Esophagus muscularis mucosa (tissue), 4 donors: ENCODE measurements around the gene FAM98A. TPM values are rescaled to one million over a fixed set of nuclear protein-coding genes. Genes with fewer than 3 reads are reported as not detected.
A peak's percentile ranks its signal among the peaks of the same experiment; 100 is the strongest.

Source experiments
- DNase-seq: peaks from one replicate; pipeline ENCODE4 v3.0.0-alpha.2; 2017; ENCODE audit errors: extremely low spot score
- H3K27ac ChIP-seq, 4 donors: fragments of 200-600 bp; sonication (generic); replicated peaks in 1 of 4; 1 replicate in 3 of 4; 2 replicates in 1 of 4; pipeline ENCODE4 v1.5.1; 2016 to 2019; ENCODE audit warnings: mild to moderate bottlenecking in 1 of 4
- H3K27me3 ChIP-seq, 4 donors: fragments of 200-600 bp; sonication (generic); one replicate each; pipeline versions ENCODE4 v1.5.1 to v1.6.0; 2016 to 2019
- H3K36me3 ChIP-seq, 4 donors: fragments of 200-600 bp; sonication (generic); one replicate each; pipeline ENCODE4 v1.5.1; 2016 to 2019
- H3K4me1 ChIP-seq, 4 donors: fragments of 200-600 bp; sonication (generic); one replicate each; pipeline ENCODE4 v1.5.1; 2016 to 2019
- H3K4me3 ChIP-seq, 4 donors: fragments of 200-600 bp; sonication (generic); 1 replicate in 2 of 4; 2 replicates in 2 of 4; pipeline ENCODE4 v1.5.1; 2016 to 2019; ENCODE audit warnings: mild to moderate bottlenecking in 4 of 4, moderate library complexity in 1 of 4
- H3K9me3 ChIP-seq, 4 donors: fragments of 200-600 bp; sonication (generic); 1 replicate in 3 of 4; 2 replicates in 1 of 4; pipeline ENCODE4 v1.5.1; 2016 to 2019
- CTCF ChIP-seq, 3 experiments: fragments of 200-600 bp in 2 of 3; fragments of 450-650 bp in 1 of 3; sonication (generic) in 2 of 3; IDR thresholded peaks; one replicate each; pipeline ENCODE4 v1.5.1; 2017 to 2019; ENCODE audit warnings: antibody characterized with exemption in 3 of 3, mild to moderate bottlenecking in 2 of 3, moderate library complexity in 1 of 3
- EP300 ChIP-seq: sonication (generic); formaldehyde crosslinking; IDR thresholded peaks from one replicate; pipeline ENCODE4 v1.6.1; 2017; ENCODE audit warnings: antibody characterized with exemption
- POLR2A ChIP-seq: fragments of 450-650 bp; IDR thresholded peaks from one replicate; pipeline ENCODE4 v1.6.1; 2017; ENCODE audit warnings: antibody characterized with exemption, moderate library complexity, mild to moderate bottlenecking, low read depth
- POLR2AphosphoS5 ChIP-seq, 2 donors: sonication (generic); formaldehyde crosslinking; IDR thresholded peaks; one replicate each; pipeline ENCODE4 v1.6.1; 2017; ENCODE audit warnings: antibody characterized with exemption in 2 of 2
- WGBS: methylation state at CpG from one replicate; pipeline ENCODE4 v1.1.5; 2018; 5-methylcytosine and 5-hydroxymethylcytosine counted together
- intact Hi-C: fragments of 100-400 bp; cut with DNase I; formaldehyde crosslinking; loops from one replicate; pipeline ENCODE4 v1.15.1; 2023
- total RNA-seq, 4 donors: library from RNA; depleted of rRNA; stranded (reverse); fragments of >200 nt; gene quantifications; one replicate each; pipeline versions ENCODE4 v1.1.0 to v1.2.1, GENCODE V29; 2016

FAM98A gene
- total RNA-seq, 4 donors from 2014 or later = 32.0 to 337 (median 50.3) TPM

GRCh38 chr2:33583194-33583938, 15.7 kb downstream of the FAM98A start:
- no peaks in the 10 kb centered on the region for H3K9me3 ChIP-seq
- H3K4me1 ChIP-seq = peaks cover 7 to 42% (median 36%) of the 10 kb centered on the region in 4 donors
- no peak for TF ChIP-seq EP300
- no peak for TF ChIP-seq POLR2AphosphoS5 (IDR thresholded peaks at IDR 0.05)
- TF ChIP-seq CTCF (IDR thresholded peaks at IDR 0.05) = peak; percentile 80 to 91 (median 88)
- no peak for TF ChIP-seq POLR2A
- peak overlapping the region in 2 of 4 donors; percentile 5 to 46 for H3K27ac ChIP-seq
- H3K36me3 ChIP-seq = peaks cover 10 to 35% (median 27%) of the 10 kb centered on the region in 4 donors
- H3K4me3 ChIP-seq = no peak overlapping the region
- no peaks in the 10 kb centered on the region for H3K27me3 ChIP-seq
- WGBS = 15% methylated on average over 2 of the region's 2 CpGs
- no peak for DNase-seq
- intact Hi-C loops = loop anchor here (5.0 to 10.0 kb wide), 5 partner anchors 106 to 811 kb away; partner anchors contain the start of genes LTBP1 and RASGRP3

- Histone ChIP-seq H3K27ac (peak overlapping the region in 1 of 4 donors; percentile 0), H3K4me1 (peaks cover 7 to 37% (median 30%) of the 10 kb centered on the region in 4 donors), H3K9me3 (no peaks in the 10 kb centered on the region), H3K4me3 (no peak overlapping the region), H3K27me3 (no peaks in the 10 kb centered on the region), H3K36me3 (peaks cover 10 to 34% (median 23%) of the 10 kb centered on the region in 4 donors)
- no peak for TF ChIP-seq CTCF (IDR thresholded peaks at IDR 0.05)
- TF ChIP-seq EP300 = no peak
- no peak for TF ChIP-seq POLR2AphosphoS5 (IDR thresholded peaks at IDR 0.05)
- no peak for TF ChIP-seq POLR2A
- intact Hi-C loops = loop anchor here (5.0 to 10.0 kb wide), 5 partner anchors 105 to 810 kb away; partner anchors contain the start of genes LTBP1 and RASGRP3
- DNase-seq = no peak
- WGBS = 86% methylated on average over 5 of the region's 5 CpGs
Measured at GRCh38 chr2:33581872-33582271, 17.2 kb downstream of the FAM98A start.

- Histone ChIP-seq H3K36me3 (peaks cover 0 to 9% (median 4%) of the 10 kb centered on the region in 4 donors), H3K4me3 (no peak overlapping the region), H3K27me3 (no peaks in the 10 kb centered on the region), H3K27ac (no peak overlapping the region), H3K9me3 (no peaks in the 10 kb centered on the region), H3K4me1 (peaks cover 0 to 27% (median 16%) of the 10 kb centered on the region in 4 donors)
- intact Hi-C loops = no loop called here
- TF ChIP-seq EP300 = no peak
- no peak for TF ChIP-seq POLR2A
- no peak for TF ChIP-seq POLR2AphosphoS5 (IDR thresholded peaks at IDR 0.05)
- TF ChIP-seq CTCF (IDR thresholded peaks at IDR 0.05) = no peak
- DNase-seq = no peak
- 88% methylated on average over 5 of the region's 5 CpGs for WGBS
Measured at GRCh38 chr2:33579227-33579626, 19.9 kb downstream of the FAM98A start.

- peaks cover 0 to 14% (median 4%) of the 10 kb centered on the region in 4 donors for H3K4me1 ChIP-seq
- H3K36me3 ChIP-seq = no peaks in the 10 kb centered on the region
- no peaks in the 10 kb centered on the region for H3K9me3 ChIP-seq
- DNase-seq = no peak
- no peaks in the 10 kb centered on the region for H3K27me3 ChIP-seq
- H3K27ac ChIP-seq = no peak overlapping the region
- no peak for TF ChIP-seq POLR2A
- no peak for TF ChIP-seq EP300
- TF ChIP-seq POLR2AphosphoS5 (IDR thresholded peaks at IDR 0.05) = no peak
- no peak for TF ChIP-seq CTCF (IDR thresholded peaks at IDR 0.05)
- intact Hi-C loops = no loop called here
- no peak overlapping the region for H3K4me3 ChIP-seq
- WGBS = 46% methylated on average over 2 of the region's 2 CpGs
Measured at GRCh38 chr2:33577668-33578067, 21.4 kb downstream of the FAM98A start.
